ENCODE measurements around the gene ANGPT4. TPM values are rescaled to one million over a fixed set of nuclear protein-coding genes. Genes with fewer than 3 reads are reported as not detected.

The ANGPT4 gene
- total RNA-seq, 2 donors from 2014 or later = not detected

- peaks cover 10 to 12% of the 10 kb centered on the region in 2 donors for H3K27me3 Mint-ChIP-seq
- no peaks in the 10 kb centered on the region for H3K9me3 Mint-ChIP-seq
- H3K4me3 Mint-ChIP-seq = no peak overlapping the region
- peak overlapping the region in 1 of 2 donors; percentile 44 for H3K27ac Mint-ChIP-seq
- H3K4me1 Mint-ChIP-seq (ENCODE audit: low read depth in 2 of 2) = peaks cover 11 to 19% of the 10 kb centered on the region in 2 donors
- DNase-seq (ENCODE audit: low spot score) (no peak), ATAC-seq (no peak)
- H3K36me3 Mint-ChIP-seq = no peaks in the 10 kb centered on the region
Observed at GRCh38 chr20:884983-885952, 30.9 kb downstream of the ANGPT4 start.

DNA sequence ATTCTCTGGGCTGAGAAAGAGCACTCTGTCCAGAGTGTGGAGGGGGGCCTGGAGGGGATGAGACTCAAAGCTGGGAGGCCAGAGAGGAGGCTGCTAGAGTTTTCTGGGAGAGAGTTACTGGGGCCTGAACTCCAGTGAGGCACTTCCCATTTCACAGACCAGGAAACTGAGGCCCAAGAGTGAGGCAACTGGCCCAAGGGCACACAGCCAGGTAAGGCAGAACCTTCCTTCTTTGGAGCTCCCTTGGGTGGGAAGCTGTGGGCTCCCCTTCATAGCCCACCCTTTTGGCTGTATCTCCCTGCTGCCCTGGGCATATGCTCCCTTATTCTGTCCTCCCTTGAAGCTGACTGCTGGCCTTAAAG, 34.4 kb downstream of the ANGPT4 start:
- no peak for ATAC-seq

DNA sequence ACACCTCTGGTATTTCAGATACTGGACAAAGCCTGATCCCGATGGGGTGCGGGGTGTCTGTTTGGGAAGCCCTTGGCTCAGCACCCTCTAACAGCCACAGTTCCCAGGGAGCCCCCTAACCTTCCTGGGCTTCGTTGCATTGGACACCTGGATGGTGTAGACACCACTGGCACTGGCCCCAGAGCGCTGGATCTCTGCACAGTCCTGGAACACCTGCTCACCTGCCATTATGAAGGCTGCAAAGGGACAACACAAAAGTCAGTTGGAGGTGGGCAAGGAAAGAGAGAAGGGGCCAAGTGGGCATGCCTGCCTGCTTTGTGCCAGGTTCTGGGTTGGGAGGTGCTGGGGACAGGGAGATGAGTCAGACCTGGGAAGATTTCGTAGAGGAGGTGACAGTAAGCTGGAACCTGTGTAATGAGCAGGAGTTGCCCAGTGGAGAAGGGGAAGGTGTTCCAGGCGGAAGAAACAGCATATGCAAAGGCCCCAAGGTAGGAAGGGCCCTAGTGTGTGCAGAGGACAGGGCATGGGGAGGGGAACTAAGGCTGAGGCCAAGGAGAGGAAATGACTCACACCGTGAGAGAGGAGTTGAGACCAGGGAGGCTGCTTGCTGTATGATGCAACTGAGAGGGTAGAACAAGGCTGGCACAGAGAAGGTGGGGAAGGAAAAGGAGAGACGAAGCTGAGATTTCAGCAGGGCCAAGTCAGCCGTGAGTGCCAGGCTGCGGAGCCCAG, 34.9 kb downstream of the ANGPT4 start:
- Mint-ChIP-seq H3K4me1 (ENCODE audit: low read depth in 2 of 2) (peaks cover 11 to 15% of the 10 kb centered on the region in 2 donors), H3K36me3 (no peaks in the 10 kb centered on the region), H3K4me3 (no peak overlapping the region), H3K27ac (peak overlapping the region in 1 of 2 donors; percentile 73), H3K9me3 (no peaks in the 10 kb centered on the region), H3K27me3 (peaks cover 10 to 12% of the 10 kb centered on the region in 2 donors)
- peak; percentile 67 for DNase-seq (ENCODE audit: low spot score)
- ATAC-seq = peak; percentile 95 to 96

More for the DNA sequence above, 34.4 kb downstream of the ANGPT4 start:
- H3K9me3 Mint-ChIP-seq = no peaks in the 10 kb centered on the region
- peak overlapping the region in 1 of 2 donors; percentile 73 for H3K27ac Mint-ChIP-seq
- H3K27me3 Mint-ChIP-seq = peaks cover 10 to 12% of the 10 kb centered on the region in 2 donors
- DNase-seq (ENCODE audit: low spot score) = no peak
- H3K36me3 Mint-ChIP-seq = no peaks in the 10 kb centered on the region
- H3K4me1 Mint-ChIP-seq (ENCODE audit: low read depth in 2 of 2) = peaks cover 11 to 15% of the 10 kb centered on the region in 2 donors
- H3K4me3 Mint-ChIP-seq = no peak overlapping the region

GRCh38 chr20:879626-880025, 36.5 kb downstream of the ANGPT4 start:
- Mint-ChIP-seq H3K9me3 (no peaks in the 10 kb centered on the region), H3K4me3 (no peak overlapping the region), H3K27ac (no peak overlapping the region), H3K36me3 (no peaks in the 10 kb centered on the region), H3K4me1 (ENCODE audit: low read depth in 2 of 2) (peaks cover 11 to 15% of the 10 kb centered on the region in 2 donors), H3K27me3 (peaks cover 0 to 6% of the 10 kb centered on the region in 2 donors)
- ATAC-seq = no peak
- no peak for DNase-seq (ENCODE audit: low spot score)

GRCh38 chr20:878511-879307, 37.4 kb downstream of the ANGPT4 start:
- H3K9me3 Mint-ChIP-seq = no peaks in the 10 kb centered on the region
- peaks cover 2 to 7% of the 10 kb centered on the region in 2 donors for H3K27me3 Mint-ChIP-seq
- H3K27ac Mint-ChIP-seq = no peak overlapping the region
- peaks cover 13 to 16% of the 10 kb centered on the region in 2 donors for H3K4me1 Mint-ChIP-seq (ENCODE audit: low read depth in 2 of 2)
- ATAC-seq = no peak
- no peak for DNase-seq (ENCODE audit: low spot score)
- no peaks in the 10 kb centered on the region for H3K36me3 Mint-ChIP-seq
- H3K4me3 Mint-ChIP-seq = no peak overlapping the region

- H3K9me3 Mint-ChIP-seq = no peaks in the 10 kb centered on the region
- H3K36me3 Mint-ChIP-seq = no peaks in the 10 kb centered on the region
- peaks cover 9 to 12% of the 10 kb centered on the region in 2 donors for H3K27me3 Mint-ChIP-seq
- ATAC-seq (no peak), DNase-seq (ENCODE audit: low spot score) (peak; percentile 25)
- H3K27ac Mint-ChIP-seq = no peak overlapping the region
- no peak overlapping the region for H3K4me3 Mint-ChIP-seq
- peaks cover 19 to 20% of the 10 kb centered on the region in 2 donors for H3K4me1 Mint-ChIP-seq (ENCODE audit: low read depth in 2 of 2)
Observed at GRCh38 chr20:877814-878213, 38.3 kb downstream of the ANGPT4 start.

- Mint-ChIP-seq H3K27ac (no peak overlapping the region), H3K27me3 (peaks cover 8 to 9% of the 10 kb centered on the region in 2 donors), H3K4me3 (no peak overlapping the region), H3K4me1 (ENCODE audit: low read depth in 2 of 2) (peaks cover 8 to 16% of the 10 kb centered on the region in 2 donors), H3K9me3 (no peaks in the 10 kb centered on the region), H3K36me3 (no peaks in the 10 kb centered on the region)
- DNase-seq (ENCODE audit: low spot score) (no peak), ATAC-seq (no peak)
Observed at GRCh38 chr20:875115-875514, 41.0 kb downstream of the ANGPT4 start.

GRCh38 chr20:873875-874607, 42.1 kb downstream of the ANGPT4 start:
- H3K36me3 Mint-ChIP-seq = no peaks in the 10 kb centered on the region
- peaks cover 8 to 16% of the 10 kb centered on the region in 2 donors for H3K4me1 Mint-ChIP-seq (ENCODE audit: low read depth in 2 of 2)
- peaks cover 8 to 9% of the 10 kb centered on the region in 2 donors for H3K27me3 Mint-ChIP-seq
- H3K9me3 Mint-ChIP-seq = no peaks in the 10 kb centered on the region
- H3K4me3 Mint-ChIP-seq = peak overlapping the region; percentile 35
- H3K27ac Mint-ChIP-seq = no peak overlapping the region
- DNase-seq (ENCODE audit: low spot score) = no peak
- ATAC-seq = peak in 1 of 2 donors; percentile 11

GRCh38 chr20:872855-873520, 43.1 kb downstream of the ANGPT4 start:
- ATAC-seq (peak; percentile 61 to 84), DNase-seq (ENCODE audit: low spot score) (peak; percentile 69)
- Mint-ChIP-seq H3K27me3 (peaks cover 8 to 9% of the 10 kb centered on the region in 2 donors), H3K4me1 (ENCODE audit: low read depth in 2 of 2) (peaks cover 8 to 16% of the 10 kb centered on the region in 2 donors), H3K36me3 (no peaks in the 10 kb centered on the region), H3K4me3 (peak overlapping the region; percentile 35), H3K27ac (no peak overlapping the region), H3K9me3 (no peaks in the 10 kb centered on the region)

- Mint-ChIP-seq H3K4me1 (ENCODE audit: low read depth in 2 of 2) (peaks cover 8 to 16% of the 10 kb centered on the region in 2 donors), H3K27ac (no peak overlapping the region), H3K27me3 (peaks cover 8 to 9% of the 10 kb centered on the region in 2 donors), H3K36me3 (no peaks in the 10 kb centered on the region), H3K9me3 (no peaks in the 10 kb centered on the region), H3K4me3 (no peak overlapping the region)
- no peak for ATAC-seq
- DNase-seq (ENCODE audit: low spot score) = no peak
Observed at GRCh38 chr20:871948-872347, 44.2 kb downstream of the ANGPT4 start.

DNA sequence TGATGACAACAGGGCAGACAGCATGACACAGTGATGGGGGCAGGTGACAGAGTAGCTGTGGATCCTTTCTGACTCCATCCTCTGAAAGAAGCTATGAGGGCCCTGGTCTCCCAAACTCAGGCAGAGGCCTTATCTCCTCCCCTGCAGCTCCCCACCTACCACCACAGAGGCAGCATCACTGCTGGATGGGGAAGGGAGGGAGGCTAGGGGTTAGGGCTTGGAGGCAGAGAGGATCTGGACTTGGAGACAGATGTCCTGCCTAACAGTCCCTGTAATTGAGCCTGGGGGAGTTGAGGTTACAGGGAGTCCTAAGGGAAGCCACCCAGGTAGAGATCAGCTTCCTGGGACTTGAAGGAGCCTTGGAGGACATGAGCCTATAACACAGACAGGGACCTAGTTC, 44.7 kb downstream of the ANGPT4 start:
- DNase-seq (ENCODE audit: low spot score) (no peak), ATAC-seq (no peak)
- Mint-ChIP-seq H3K4me3 (no peak overlapping the region), H3K9me3 (no peaks in the 10 kb centered on the region), H3K36me3 (no peaks in the 10 kb centered on the region), H3K4me1 (ENCODE audit: low read depth in 2 of 2) (peaks cover 8 to 16% of the 10 kb centered on the region in 2 donors), H3K27me3 (peaks cover 8 to 9% of the 10 kb centered on the region in 2 donors), H3K27ac (no peak overlapping the region)

- Mint-ChIP-seq H3K27me3 (peaks cover 8 to 9% of the 10 kb centered on the region in 2 donors), H3K4me1 (ENCODE audit: low read depth in 2 of 2) (peaks cover 8 to 16% of the 10 kb centered on the region in 2 donors), H3K4me3 (no peak overlapping the region), H3K9me3 (no peaks in the 10 kb centered on the region), H3K27ac (no peak overlapping the region), H3K36me3 (no peaks in the 10 kb centered on the region)
- DNase-seq (ENCODE audit: low spot score) (no peak), ATAC-seq (no peak)
Observed at GRCh38 chr20:870758-871157, 45.4 kb downstream of the ANGPT4 start.
